Measurements from ENCODE around the gene PPP2R3A. TPM values are rescaled to one million over a fixed set of nuclear protein-coding genes. Genes with fewer than 3 reads are reported as not detected.

Gene PPP2R3A
- total and polyA plus RNA-seq, 2 of the 4 experiments (the other 2 are of a cell fraction), result 11.3 to 37.3 TPM

GRCh38 chr3:135922903-135923250 is 42.7 kb upstream of the PPP2R3A start:
- dilution Hi-C loops (cut with HindIII; ENCODE audit: low sequenced_read_pairs, unreplicated experiment), result no loop called here
- Histone ChIP-seq H2AFZ (replicated peaks; ENCODE audit: low read length, poor library complexity) (no peak overlapping the region), H2AK9ac (replicated peaks; ENCODE audit: low read depth, low read length, poor library complexity) (no peak overlapping the region), H2BK20ac (ENCODE audit: low read depth, low read length) (no peak overlapping the region), H3K27ac (ENCODE audit: insufficient read depth, low read length) (no peak overlapping the region), H4K5ac (ENCODE audit: low read depth, low read length) (no peak overlapping the region), H2AK5ac (ENCODE audit: low read depth, low read length) (no peak overlapping the region), H2BK120ac (ENCODE audit: low read depth, low read length) (no peak overlapping the region), H3K4ac (ENCODE audit: low read depth, low read length) (no peak overlapping the region), H3K56ac (ENCODE audit: extremely low read depth, insufficient read depth, low read length) (no peak overlapping the region), H3K9me1 (ENCODE audit: insufficient read depth, low read length) (no peaks in the 10 kb centered on the region), H2BK15ac (ENCODE audit: low read depth, low read length) (no peak overlapping the region), H4K91ac (ENCODE audit: insufficient read depth, low read depth, low read length) (no peak overlapping the region), H3K4me1 (ENCODE audit: control insufficient read depth, insufficient read depth, low read length) (no peaks in the 10 kb centered on the region), H4K8ac (ENCODE audit: low read depth in 2 of 2, low read length in 2 of 2) (no peak overlapping the region; a peak in 1 of 4 replicates), H2BK5ac (ENCODE audit: low read depth, low read length, poor library complexity, severe bottlenecking) (no peak overlapping the region), H3K9me3 (ENCODE audit: control insufficient read depth, insufficient read depth, low read length) (no peaks in the 10 kb centered on the region), H3K36me3 (ENCODE audit: control insufficient read depth, insufficient read depth, low read length) (no peaks in the 10 kb centered on the region), H3K4me2 (ENCODE audit: low read depth, low read length) (no peak overlapping the region), H3K4me3 (ENCODE audit: insufficient read depth, low read depth, low read length) (no peak overlapping the region), H3K23ac (ENCODE audit: low read depth, low read length) (no peak overlapping the region), H3K9ac (ENCODE audit: low read depth, low read length) (no peak overlapping the region), H3K14ac (replicated peaks; ENCODE audit: low read depth, low read length) (no peak overlapping the region), H3K18ac (ENCODE audit: low read depth, low read length) (no peak overlapping the region), H3K27me3 (ENCODE audit: control insufficient read depth, insufficient read depth, low read length) (no peaks in the 10 kb centered on the region; the same call in 1 of the 2 replicates), H3K79me1 (ENCODE audit: low read depth in 1 of 2, low read length in 2 of 2) (no peaks in the 10 kb centered on the region), H4K20me1 (ENCODE audit: insufficient read depth, low read length) (no peaks in the 10 kb centered on the region)
- intact Hi-C loops (cut with micrococcal nuclease), result no loop called here
- CTCF ChIA-PET, result interaction anchor here (0.6 to 5.9 kb wide), 3 partner anchors 8 to 120 kb away, joined by 3 to 41 read pairs (median 4); no protein-coding TSS in a partner anchor
- in situ Hi-C loops (cut with MboI; ENCODE audit: low sequenced_read_pairs), result loop anchor here (5.0 kb wide), 1 partner anchor 119 kb away; no protein-coding TSS in a partner anchor
- DNase-seq (no peak), ATAC-seq (ENCODE audit: low read depth) (no peak)
- no TSS peak for BruUV-seq (replicated peaks)
- POLR2A ChIA-PET (ENCODE audit: unreplicated experiment), result no interaction called here
- no CpG with 5 or more reads among the region's 3 CpGs for WGBS, 2 experiments (ENCODE audit: extremely low coverage in 2 of 2, insufficient read length in 1 of 2)
- TF ChIP-seq BHLHE40 (IDR thresholded peaks at IDR 0.05; ENCODE audit: low read depth, low read length) (no peak), MXI1 (IDR thresholded peaks at IDR 0.05; ENCODE audit: borderline replicate concordance, low read depth, low read length) (no peak), POLR2A (IDR thresholded peaks at IDR 0.05; ENCODE audit: low read depth, low read length) (no peak), SMC3 (IDR thresholded peaks at IDR 0.05; ENCODE audit: low read depth, low read length) (no peak), MAZ (IDR thresholded peaks at IDR 0.05; ENCODE audit: borderline replicate concordance, low read depth, low read length) (no peak), RAD21 (IDR thresholded peaks at IDR 0.05; ENCODE audit: low read length) (no peak), NFE2L2 (IDR thresholded peaks at IDR 0.05; ENCODE audit: low read depth, low read length) (no peak), ELK1 (IDR thresholded peaks at IDR 0.05; ENCODE audit: borderline replicate concordance, low read depth, low read length) (no peak), CEBPB (IDR thresholded peaks at IDR 0.05; ENCODE audit: low read depth, low read length) (no peak), FOS (IDR thresholded peaks at IDR 0.05; ENCODE audit: low read depth, low read length) (no peak), RCOR1 (IDR thresholded peaks at IDR 0.05; ENCODE audit: insufficient replicate concordance, low read length) (no peak), MAFK (IDR thresholded peaks at IDR 0.05; ENCODE audit: low read depth, low read length) (no peak), CTCF (conservative IDR thresholded peaks at IDR 0.05; ENCODE audit: low read depth, low read length) (no peak), CHD1 (IDR thresholded peaks at IDR 0.05; ENCODE audit: low read depth, low read length) (no peak), RFX5 (IDR thresholded peaks at IDR 0.05; ENCODE audit: low read depth, low read length) (no peak)
- TF ChIP-seq, protein P1, sequence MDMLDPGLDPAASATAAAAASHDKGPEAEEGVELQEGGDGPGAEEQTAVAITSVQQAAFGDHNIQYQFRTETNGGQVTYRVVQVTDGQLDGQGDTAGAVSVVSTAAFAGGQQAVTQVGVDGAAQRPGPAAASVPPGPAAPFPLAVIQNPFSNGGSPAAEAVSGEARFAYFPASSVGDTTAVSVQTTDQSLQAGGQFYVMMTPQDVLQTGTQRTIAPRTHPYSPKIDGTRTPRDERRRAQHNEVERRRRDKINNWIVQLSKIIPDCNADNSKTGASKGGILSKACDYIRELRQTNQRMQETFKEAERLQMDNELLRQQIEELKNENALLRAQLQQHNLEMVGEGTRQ (IDR thresholded peaks at IDR 0.05; ENCODE audit: low read depth, low read length), result no peak
